ENCODE results near the gene CDKL2. TPM values are rescaled to one million over a fixed set of nuclear protein-coding genes. Genes with fewer than 3 reads are reported as not detected.

CDKL2 gene
- total and polyA plus RNA-seq, 9 of the 15 experiments (the other 6 are each of a cell fraction or from before 2014, with no cell fraction given), result 0.01 to 0.16 TPM; not detected in 7

DNA sequence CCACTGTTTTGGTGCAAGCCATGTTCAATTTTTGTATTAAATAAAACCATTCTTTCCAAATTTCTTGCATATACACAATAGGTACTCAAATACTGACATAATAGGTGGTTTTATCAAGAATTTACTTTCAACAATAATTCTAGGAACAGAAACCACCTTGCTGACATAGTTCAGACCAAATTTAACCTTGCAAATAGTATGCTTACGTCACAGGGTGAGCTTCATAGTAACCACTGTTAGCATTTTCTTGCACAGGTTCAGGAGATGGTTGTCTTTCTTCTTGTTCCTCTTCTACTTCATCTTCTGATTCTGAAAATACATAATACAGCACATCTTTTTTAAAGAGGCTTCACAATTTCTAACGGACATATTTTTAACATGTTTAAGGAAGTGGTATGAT lies 25.2 kb upstream of the CDKL2 start:
- POLR2A ChIA-PET, result interaction anchor here (1.4 kb wide), 1 partner anchor 68 kb away, joined by 6 read pairs; the partner anchor contains the start of gene USO1
- no peak overlapping the region for H2AFZ ChIP-seq (ENCODE audit: low read depth, low read length)
- TF ChIP-seq ZKSCAN3 (CRISPR knock-in tag; IDR thresholded peaks at IDR 0.05), result no peak
- TF ChIP-seq SRSF3 (IDR thresholded peaks at IDR 0.05; ENCODE audit: insufficient read depth, low read length), result no peak
- no peak for TF ChIP-seq SMARCC2 (IDR thresholded peaks at IDR 0.05; ENCODE audit: low read depth)
- no peak for TF ChIP-seq ZNF77 (CRISPR knock-in tag; IDR thresholded peaks at IDR 0.05)
- TF ChIP-seq MAFG (tag; conservative IDR thresholded peaks at IDR 0.05), result no peak
- TF ChIP-seq POLR3A (IDR thresholded peaks at IDR 0.05; ENCODE audit: borderline replicate concordance, extremely low read depth, insufficient read depth, insufficient read length), result no peak
- no peak for TF ChIP-seq ARID2 (IDR thresholded peaks at IDR 0.05)
- no peak for TF ChIP-seq MECOM (CRISPR knock-in tag; IDR thresholded peaks at IDR 0.05)
- TF ChIP-seq HNRNPLL (IDR thresholded peaks at IDR 0.05; ENCODE audit: low read depth, low read length, poor library complexity, severe bottlenecking), result no peak
- TF ChIP-seq, protein P1, sequence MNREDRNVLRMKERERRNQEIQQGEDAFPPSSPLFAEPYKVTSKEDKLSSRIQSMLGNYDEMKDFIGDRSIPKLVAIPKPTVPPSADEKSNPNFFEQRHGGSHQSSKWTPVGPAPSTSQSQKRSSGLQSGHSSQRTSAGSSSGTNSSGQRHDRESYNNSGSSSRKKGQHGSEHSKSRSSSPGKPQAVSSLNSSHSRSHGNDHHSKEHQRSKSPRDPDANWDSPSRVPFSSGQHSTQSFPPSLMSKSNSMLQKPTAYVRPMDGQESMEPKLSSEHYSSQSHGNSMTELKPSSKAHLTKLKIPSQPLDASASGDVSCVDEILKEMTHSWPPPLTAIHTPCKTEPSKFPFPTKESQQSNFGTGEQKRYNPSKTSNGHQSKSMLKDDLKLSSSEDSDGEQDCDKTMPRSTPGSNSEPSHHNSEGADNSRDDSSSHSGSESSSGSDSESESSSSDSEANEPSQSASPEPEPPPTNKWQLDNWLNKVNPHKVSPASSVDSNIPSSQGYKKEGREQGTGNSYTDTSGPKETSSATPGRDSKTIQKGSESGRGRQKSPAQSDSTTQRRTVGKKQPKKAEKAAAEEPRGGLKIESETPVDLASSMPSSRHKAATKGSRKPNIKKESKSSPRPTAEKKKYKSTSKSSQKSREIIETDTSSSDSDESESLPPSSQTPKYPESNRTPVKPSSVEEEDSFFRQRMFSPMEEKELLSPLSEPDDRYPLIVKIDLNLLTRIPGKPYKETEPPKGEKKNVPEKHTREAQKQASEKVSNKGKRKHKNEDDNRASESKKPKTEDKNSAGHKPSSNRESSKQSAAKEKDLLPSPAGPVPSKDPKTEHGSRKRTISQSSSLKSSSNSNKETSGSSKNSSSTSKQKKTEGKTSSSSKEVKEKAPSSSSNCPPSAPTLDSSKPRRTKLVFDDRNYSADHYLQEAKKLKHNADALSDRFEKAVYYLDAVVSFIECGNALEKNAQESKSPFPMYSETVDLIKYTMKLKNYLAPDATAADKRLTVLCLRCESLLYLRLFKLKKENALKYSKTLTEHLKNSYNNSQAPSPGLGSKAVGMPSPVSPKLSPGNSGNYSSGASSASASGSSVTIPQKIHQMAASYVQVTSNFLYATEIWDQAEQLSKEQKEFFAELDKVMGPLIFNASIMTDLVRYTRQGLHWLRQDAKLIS (CRISPR knock-in tag; IDR thresholded peaks at IDR 0.05), result no peak
- TF ChIP-seq ATF6 (CRISPR knock-in tag; IDR thresholded peaks at IDR 0.05), result no peak
- intact Hi-C loops (cut with micrococcal nuclease), result no loop called here
- in situ Hi-C loops (cut with MboI), result no loop called here
- H3K36me3 ChIP-seq (ENCODE audit: control insufficient read depth, insufficient read depth, low read length), result peaks cover 96% of the 10 kb centered on the region
- no peak overlapping the region for H3K27ac ChIP-seq (ENCODE audit: extremely low read depth, low read depth, low read length)
- 93% methylated on average over 2 of the region's 2 CpGs for WGBS (ENCODE audit: insufficient coverage, low coverage, missing lambda C conversion rate)
- H3K9me3 ChIP-seq (replicated peaks; ENCODE audit: control insufficient read depth, insufficient read depth, low read depth, low read length), result no peaks in the 10 kb centered on the region
- H3K4me2 ChIP-seq (ENCODE audit: insufficient read depth, low read length), result no peak overlapping the region
- ATAC-seq, result no peak
- no TSS peak for BruUV-seq (replicated peaks)
- H3K9me1 ChIP-seq (ENCODE audit: control insufficient read depth, insufficient read depth, low read length), result no peaks in the 10 kb centered on the region
- H3K79me2 ChIP-seq (ENCODE audit: control insufficient read depth, insufficient read depth, low read length), result peaks cover 53% of the 10 kb centered on the region
- peaks cover 5% of the 10 kb centered on the region; the same call in 1 of the 2 replicates for H4K20me1 ChIP-seq (replicated peaks; ENCODE audit: control insufficient read depth, insufficient read depth, low read length)
- no peak for FAIRE-seq
- no peaks in the 10 kb centered on the region for H3K4me1 ChIP-seq (replicated peaks in 1 of 2; ENCODE audit: control insufficient read depth in 2 of 2, insufficient read depth in 2 of 2, low read length in 2 of 2)
- no peak for DNase-seq (ENCODE audit: extremely low read depth in 1 of 4, low spot score in 3 of 4)
- no peaks in the 10 kb centered on the region for H3K27me3 ChIP-seq (ENCODE audit: control insufficient read depth in 2 of 2, insufficient read depth in 2 of 2, low read length in 2 of 2)
- CTCF ChIA-PET (ENCODE audit: low intra/inter-chr PET ratio), result no interaction called here
- no peak overlapping the region for H3K4me3 ChIP-seq
- no peak overlapping the region for H3K9ac ChIP-seq (ENCODE audit: insufficient read depth in 1 of 2, low read depth in 2 of 2, low read length in 2 of 2)

Data from K562 (cell line).